ENCODE results near the gene TMEM255B.

The TMEM255B gene

GRCh38 chr13:113853518-113854237 is 94.7 kb downstream of the TMEM255B start:
- DNase-seq, result peak; percentile 34

- DNase-seq, result peak; percentile 60
Measured at GRCh38 chr13:113854238-113855011, 95.4 kb downstream of the TMEM255B start.

- DNase-seq, result peak; percentile 54
Measured at GRCh38 chr13:113855012-113855921, 96.2 kb downstream of the TMEM255B start.

- DNase-seq, result peak; percentile 43
Measured at GRCh38 chr13:113855931-113856715, 97.1 kb downstream of the TMEM255B start.

- no peak for DNase-seq
Measured at GRCh38 chr13:113856716-113857065, 97.7 kb downstream of the TMEM255B start.

GRCh38 chr13:113857531-113858195 is 98.6 kb downstream of the TMEM255B start:
- DNase-seq, result no peak

GRCh38 chr13:113859311-113860050 is 100.5 kb downstream of the TMEM255B start:
- peak; percentile 46 for DNase-seq

- peak; percentile 42 for DNase-seq
Measured at GRCh38 chr13:113860051-113860664, 101.1 kb downstream of the TMEM255B start.

GRCh38 chr13:113860665-113861432 is 101.8 kb downstream of the TMEM255B start:
- peak; percentile 57 for DNase-seq

GRCh38 chr13:113861433-113862030 is 102.5 kb downstream of the TMEM255B start:
- peak; percentile 28 for DNase-seq

- peak; percentile 59 for DNase-seq
Measured at GRCh38 chr13:113862191-113862930, 103.3 kb downstream of the TMEM255B start.

GRCh38 chr13:113862931-113863523 is 104.0 kb downstream of the TMEM255B start:
- DNase-seq, result peak; percentile 61

GRCh38 chr13:113863524-113864272 is 104.7 kb downstream of the TMEM255B start, which contains the start of gene GAS6:
GAS6 (minus strand) TSS chr13:113864076; CDS start chr13:113863920, 156 bp downstream.
- DNase-seq, result peak; percentile 68

GRCh38 chr13:113864273-113864890 is 105.4 kb downstream of the TMEM255B start:
- DNase-seq, result peak; percentile 42

- no peak for DNase-seq
Measured at GRCh38 chr13:113865427-113865826, 106.4 kb downstream of the TMEM255B start.

All from activated effector memory CD4-positive, alpha-beta T cell treated with anti-CD3 and anti-CD28 coated beads, Interleukin-2, amount 50 U/mL, for 16 hours (primary cell).